HG02970 (cell line): ENCODE data around the gene RABEP1.

ENCODE experiments used
- ATAC-seq: cut with Tn5 transposase; IDR thresholded peaks from one replicate; pipeline ENCODE4 v1.9.1; 2021; ENCODE audit warnings: mild to moderate bottlenecking, moderate library complexity, moderate number of reproducible peaks; ENCODE audit not compliant: unreplicated experiment, low FRiP score

RABEP1 gene

DNA sequence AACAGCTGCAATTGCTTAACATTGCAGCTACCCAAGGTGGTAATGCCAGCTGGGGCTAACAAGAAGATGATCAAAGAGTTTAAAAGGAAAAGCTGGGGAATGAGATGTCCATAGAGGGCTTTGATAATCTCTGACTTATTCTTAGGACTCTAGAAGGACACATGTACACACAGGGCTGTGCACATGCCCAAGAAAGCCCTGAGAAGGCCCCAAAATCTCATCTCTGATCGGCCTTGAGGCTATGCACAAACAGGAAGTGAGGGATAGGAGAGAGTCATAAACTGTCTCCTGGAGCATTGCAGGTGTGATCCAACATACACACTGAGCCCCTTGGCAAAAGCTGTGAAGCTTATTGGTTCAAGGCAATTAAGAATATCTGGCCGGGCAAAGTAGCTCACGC is 17.2 kb upstream of the RABEP1 start:
- no peak for ATAC-seq

DNA sequence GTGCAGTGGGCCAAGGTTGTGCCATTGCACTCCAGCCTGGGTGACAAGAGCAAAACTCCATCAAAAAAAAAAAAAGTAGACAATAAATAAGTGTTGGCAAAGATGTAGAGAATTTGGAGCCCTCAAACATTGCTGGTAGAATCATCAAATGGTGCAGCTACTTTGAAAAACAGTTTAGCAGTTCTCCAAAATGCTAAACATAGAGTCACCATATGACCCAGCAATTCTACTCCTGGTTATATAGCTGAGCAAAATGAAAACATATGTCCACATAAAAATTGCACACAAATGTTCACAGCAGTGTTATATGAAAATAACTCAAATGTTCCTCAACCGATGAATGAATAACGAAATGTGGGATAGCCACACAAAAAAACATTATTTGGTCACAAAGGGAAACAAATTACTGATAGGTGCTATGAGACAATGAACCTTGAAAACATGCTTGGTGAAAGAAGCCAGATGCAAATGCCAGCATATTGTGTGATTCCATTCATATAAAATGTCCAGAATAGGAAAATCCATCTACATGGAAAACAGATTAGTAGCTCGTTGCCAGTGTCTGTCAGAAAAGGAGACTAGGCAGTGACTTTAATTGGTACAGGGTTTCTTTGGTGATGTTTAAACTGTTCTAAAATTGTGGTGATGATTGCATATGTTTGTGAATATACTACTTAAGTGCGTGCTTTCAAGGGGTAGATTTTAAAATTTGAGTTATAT is 12.7 kb upstream of the RABEP1 start:
- no peak for ATAC-seq

DNA sequence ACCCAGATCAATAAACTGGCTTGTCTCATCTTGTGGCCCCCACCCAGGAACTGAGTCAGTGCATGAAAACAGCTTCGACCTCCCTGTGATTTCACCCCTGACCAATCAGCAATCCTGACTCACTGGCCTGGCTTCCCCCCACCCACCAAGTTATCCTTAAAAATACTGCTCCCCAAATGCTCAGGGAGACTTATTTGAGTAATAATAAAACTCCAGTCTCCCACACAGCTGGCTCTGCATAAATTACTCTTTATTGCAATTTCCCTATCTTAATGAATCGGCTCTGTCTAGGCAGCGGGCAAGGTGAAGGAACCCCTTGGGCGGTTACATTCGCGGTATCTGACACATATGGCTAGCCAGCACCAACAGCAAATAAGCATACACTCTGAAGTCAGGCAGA is 9.8 kb upstream of the RABEP1 start:
- no peak for ATAC-seq

DNA sequence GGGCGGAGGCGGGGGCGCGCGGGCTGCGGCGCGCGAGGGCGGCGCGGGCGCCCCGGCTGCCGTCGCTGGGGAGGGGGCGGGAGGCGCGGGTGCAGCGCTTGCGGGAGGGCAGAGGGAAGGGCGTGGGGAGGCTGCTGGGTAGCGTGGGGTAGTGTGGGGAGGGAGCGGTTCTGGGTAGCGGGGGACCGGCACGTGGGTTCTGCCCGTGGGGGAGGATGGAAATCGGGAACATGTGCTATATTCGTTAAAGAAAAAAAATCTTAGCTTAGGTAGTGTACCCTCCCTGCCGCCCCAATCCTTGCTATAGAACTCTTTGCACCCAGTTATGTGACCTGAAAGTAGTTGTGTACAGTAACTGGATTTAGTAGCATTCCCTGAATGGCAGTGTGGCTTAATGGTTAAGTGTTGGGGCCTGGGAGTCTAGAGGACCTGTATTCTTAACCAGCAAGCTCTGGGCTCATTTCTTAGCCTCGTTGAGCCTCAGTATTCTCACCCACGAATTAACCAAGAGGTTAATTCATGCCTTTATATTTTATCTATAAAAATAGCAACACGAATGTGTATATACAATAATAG is 646 bp downstream of the RABEP1 start:
- ATAC-seq: peak; percentile 31

DNA sequence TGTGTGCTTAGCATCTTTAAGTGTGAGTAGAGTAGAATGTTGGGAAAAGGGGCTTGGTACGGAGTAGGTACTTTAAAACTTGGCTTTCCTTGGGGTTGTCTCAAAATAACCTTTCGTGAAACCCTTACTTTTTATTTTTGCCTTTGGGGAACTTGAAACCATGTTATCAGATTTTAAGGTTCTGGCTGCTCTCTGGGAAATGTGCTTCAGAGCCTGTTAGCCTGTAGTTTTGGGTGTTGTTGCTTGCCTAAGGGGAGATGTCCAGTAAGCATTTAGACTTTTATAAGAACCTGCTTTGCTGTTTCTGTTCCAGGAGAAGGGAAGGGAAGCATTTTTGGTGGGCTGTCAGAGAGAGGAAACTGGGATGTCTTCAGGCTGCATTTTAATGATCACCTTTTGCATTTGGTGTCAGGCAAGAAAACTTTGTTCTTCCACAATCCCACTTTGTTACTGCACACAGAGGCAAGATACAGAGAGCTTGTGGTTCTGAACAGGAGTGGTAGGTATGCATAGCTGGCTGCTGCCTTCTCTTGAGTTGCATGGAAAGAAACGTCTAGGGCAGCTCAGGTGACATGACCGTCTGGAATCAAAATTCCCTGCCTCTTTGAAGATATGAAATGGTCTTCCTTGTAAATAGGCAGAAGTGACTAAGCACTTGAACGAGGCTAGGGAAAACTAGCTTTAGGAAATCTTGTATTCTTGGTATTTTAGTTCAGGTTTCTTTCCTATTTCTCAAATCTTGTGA is 1.7 kb downstream of the RABEP1 start:
- ATAC-seq: no peak

DNA sequence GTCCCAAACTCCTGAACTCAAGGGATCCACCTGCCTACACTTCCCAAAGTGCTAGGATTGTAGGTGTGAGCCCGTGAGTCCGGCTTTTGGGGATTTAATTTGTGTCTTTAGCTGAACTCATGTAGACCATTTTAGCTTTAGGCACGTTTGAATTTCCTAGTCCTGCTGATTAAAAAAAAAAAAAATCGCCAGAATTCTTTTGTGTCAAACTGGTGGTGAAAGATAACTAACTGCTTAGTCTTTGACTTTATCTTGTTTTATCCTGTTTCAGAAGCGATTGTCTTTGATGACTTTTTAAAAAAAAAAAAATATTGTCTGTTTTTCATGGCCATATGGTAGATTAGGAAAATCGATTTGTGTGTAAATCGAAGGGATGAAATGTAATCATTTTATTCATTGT is 2.6 kb downstream of the RABEP1 start:
- ATAC-seq: no peak

DNA sequence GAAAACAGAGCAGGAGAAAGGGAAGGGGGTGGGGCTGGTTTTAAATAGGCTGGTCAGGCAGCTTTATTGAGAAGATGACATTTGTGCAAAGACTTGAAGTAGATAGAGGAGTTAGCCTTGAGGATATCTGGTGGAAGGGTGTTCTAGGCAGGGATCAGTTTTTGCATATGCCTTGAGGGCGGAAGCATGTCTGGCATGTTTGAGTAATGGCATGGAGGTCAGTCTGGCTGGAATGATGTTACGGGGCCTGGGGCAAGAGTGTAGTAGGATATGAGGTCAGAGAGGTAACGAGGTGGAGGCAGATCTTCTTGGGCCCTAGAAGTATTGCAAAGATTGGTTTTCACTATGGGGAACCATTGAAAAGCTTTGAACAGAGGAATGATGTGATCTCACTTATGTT is 4.8 kb downstream of the RABEP1 start:
- ATAC-seq: no peak

DNA sequence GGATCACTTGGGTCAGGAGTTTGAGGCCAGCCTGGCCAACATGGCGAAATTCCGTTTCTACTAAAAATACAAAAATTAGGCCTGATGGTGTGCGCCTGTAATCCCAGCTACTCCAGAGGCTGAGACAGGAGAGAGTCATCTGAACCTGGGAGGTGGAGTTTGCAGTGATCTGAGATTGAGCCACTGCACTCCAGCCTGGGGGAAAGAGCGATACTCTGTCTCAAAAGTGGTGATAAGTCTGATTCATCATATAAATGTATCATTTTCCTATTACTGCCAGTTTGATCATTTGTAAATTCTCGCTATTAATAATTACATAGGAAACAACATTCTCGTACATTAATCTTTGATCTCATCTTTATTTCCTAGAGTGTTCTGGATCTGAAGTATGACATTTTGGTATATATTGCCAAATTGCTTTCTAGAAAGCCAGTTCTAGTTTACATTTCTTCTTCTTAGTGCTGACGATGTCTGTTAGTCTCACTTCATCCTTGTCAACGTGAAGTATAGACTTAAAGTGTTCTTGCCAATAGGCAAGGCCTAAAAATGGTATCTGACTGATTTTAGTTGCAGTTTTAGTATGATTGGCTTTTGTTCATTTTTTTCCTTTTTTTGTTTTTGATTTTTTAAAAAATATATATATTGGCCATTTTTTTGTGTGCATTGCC is 9.7 kb downstream of the RABEP1 start:
- no peak for ATAC-seq

DNA sequence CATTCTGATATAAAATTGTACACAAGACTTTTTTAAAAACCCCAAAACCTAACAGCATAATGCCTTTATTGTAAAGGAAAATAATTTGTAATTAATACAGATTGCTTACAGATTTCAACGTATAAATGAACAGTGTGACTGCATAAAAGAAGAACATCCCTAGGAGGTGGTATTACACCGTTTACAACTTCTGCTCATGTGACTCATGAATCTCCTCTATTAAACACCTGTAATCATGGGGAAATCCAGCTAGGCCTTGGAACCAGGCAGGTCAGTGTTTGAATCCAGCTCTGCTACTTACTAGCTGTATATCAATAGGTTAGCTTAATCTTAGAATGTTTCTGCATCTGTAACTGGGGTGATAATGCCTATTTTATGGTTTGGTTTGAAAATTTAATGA is 15.2 kb downstream of the RABEP1 start:
- ATAC-seq: no peak

DNA sequence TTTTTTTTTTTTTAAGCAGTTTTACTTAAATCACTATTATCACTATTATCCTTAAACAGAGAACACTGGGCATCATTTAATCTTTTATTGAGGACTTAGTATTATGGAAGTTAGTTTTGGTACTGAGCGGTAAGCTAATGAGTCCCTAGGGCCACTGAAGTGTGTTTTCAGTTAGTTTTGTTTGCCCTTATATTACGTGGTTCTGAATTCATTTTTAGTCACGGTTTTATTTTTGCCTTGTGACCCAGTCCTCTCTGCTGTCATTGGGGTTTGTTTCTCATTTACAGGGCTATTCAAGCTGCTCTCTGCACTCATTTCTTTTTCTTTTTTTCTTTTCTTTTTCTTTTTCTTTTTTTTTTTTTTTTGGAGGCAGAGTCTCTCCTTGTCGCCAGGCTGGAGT is 17.3 kb downstream of the RABEP1 start:
- ATAC-seq: no peak

DNA sequence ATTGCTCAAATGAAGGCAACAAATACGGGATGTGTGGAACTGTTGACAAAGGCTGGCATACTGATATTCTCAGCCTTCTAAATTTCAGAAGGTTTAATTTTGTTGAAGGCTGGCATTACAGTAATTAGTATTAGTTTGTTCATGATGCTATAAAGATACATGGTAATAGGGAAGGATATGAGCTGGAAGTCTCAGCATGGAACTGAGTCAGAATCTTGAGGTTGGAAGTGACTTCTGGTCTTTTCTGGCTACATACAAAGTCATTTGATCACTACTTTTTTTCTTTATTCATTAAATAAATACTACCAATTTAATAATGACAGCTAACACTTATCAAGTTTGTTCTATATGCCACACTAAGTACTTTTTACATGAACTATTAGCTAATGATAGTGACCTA is 22.6 kb downstream of the RABEP1 start:
- no peak for ATAC-seq

DNA sequence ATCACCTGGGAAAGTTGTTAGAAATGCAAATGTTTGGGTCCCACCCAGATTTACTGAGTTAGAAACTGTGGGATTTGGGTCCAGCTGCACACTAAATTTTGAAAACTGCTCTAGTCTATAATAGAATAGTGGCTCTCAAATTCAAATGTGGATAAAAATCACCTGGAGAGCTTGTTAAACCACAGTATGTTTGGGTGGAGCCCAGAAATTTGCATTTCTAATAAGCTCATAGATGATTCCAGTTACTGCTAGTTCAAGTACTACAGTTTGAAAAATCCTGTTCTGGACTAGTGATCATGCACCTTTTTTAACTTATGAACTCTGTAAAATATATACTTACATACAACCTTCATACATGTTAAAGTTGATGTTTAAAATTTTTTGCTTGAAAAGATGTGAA is 27.8 kb downstream of the RABEP1 start:
- no peak for ATAC-seq

DNA sequence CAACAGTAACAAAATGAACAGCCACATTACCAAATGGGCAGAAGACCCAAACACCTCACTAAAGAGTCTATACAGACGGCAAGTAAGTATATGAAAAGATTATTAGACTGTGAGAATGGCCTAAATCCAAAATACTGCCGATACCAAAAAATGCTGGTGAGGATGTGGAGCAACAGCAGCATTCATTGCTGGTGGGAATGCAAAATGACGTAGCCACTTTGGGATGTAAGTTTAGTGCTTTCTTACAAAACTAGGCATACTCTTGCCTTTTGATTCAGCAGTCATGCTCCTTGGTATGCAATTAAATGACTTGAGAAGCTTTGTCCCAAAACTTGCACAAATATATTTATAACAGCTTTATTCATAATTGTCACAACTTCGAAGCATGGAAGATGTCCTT is 43.8 kb downstream of the RABEP1 start:
- ATAC-seq: no peak

DNA sequence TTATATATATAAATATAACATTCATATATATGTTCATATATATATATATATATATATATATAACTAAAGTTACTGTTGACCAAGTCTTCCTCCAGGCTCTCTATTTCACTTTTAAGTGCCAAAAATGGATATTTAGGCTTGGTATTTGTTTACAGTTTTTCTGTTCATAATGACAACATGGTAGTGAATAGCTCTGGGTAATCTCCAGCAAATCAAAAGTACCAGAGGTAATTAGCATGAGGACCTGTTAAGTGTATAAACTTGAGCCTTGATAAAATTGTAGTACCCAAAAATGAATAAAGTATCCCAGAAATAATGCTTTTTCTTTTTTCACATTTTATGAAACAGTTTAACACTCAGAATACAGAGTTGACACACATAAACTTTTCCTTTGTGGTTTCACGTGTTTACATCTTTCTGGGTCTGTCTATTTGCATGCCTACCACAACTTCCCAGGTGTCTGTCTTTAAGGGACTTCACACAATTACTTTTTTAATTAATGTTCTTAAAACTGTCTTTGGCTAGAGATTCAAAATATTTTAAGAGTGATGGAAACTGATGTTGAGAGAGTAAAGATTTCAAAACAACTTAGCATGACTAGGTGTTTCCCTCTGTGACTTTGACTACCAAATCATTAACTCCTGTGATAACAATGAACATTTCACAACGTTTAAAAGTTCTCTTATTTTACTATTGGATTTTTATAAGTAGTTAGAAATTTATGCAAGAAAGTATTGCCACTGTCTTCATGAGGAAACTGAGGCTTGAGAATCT is 47.9 kb downstream of the RABEP1 start:
- ATAC-seq: no peak

DNA sequence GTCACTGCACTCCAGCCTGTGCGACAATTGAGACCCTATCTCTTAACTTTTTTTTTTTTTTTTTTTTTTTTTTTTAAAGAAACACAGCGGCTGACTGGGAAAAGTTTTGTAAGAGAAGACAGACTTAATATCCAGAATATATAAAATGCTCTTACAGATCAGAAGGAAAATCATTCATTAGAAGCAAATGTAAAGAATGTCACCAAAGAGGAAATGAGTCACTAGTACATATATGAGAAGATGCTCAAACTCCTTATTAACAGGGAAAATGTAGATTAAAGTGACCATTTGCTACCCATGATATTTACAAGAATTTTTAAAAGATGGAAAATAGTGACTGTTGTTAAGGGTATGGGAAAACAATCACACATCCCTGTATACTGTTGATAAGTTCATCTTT is 48.9 kb downstream of the RABEP1 start:
- ATAC-seq: no peak

DNA sequence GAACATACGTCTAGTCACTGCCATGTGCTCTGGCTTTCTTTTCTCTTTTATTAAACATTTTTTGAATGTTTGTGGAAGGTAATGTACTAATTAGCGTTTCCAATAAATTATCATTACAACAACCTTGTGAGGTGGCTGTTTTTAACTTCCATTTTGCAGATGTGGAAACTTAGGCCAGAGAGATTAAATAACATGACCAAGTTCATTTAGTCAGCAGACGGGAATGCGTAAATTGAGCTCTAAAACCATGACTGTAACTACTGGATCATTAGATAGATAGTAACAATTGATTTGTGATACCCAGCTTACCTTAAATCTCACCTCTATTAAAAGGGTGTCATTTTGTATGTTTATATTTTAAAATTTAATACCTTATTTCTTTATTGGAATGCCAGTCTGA is 49.4 kb downstream of the RABEP1 start:
- ATAC-seq: no peak

DNA sequence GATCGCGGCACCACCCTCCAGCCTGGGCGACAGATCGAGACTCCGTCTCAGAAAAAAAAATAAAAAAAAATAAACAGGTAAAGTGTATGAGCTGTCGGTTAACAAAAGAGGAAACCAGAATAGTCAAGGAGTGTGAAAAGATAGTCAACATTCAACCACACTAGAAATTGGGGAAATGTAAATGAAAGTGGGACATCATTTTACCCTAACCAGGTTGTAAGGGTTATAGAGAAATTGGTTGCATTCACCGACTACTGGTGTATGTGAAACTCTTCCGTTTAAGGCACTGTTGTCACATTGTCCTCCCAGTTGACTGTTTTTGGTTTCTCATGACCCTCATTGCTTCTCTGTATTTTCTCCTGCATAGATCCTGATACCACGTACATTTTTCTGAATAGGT is 62.8 kb downstream of the RABEP1 start:
- ATAC-seq: no peak

DNA sequence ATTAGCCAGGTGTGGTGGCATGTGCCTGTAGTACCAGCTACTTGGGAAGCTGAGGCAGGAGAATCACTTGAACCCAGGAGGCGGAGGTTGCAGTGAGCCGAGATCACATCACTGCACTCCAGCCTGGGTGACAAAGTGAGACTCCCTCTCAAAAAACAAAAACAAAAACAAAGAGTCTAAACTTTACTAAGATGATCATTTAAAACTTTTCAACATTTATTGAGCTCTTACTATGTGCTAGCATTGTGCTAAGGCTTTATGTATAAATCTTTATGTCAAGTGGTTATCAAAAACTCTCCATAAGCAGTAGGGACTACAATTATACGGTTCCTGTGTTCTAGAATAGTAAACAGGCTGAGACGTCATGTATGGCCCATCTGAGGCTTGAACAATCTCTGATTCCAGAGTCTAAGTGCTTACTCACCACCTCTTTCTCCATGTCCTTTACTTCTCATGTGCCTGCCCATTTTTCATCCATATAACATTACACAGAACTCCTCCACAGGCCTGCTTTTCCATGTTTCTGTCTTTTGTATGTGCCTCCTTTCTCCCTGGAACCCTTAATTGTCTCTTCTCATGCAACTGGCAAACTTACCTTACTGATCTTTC is 70.7 kb downstream of the RABEP1 start:
- no peak for ATAC-seq

DNA sequence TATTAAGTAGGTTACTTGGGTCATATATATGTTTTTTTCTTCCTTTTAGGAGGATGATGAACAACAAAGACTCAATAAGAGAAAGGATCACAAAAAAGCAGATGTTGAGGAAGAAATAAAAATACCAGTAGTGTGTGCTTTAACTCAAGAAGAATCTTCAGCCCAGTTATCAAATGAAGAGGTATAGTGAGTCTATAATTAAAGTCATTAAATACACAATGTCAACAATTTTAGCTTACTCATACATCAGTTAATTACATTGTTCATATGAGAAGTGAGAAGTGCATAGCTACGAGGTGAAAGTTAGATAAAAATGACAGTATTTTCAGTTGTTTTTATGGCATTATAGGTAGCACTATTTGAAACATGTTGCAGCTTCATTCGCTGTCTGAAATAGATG is 72.2 kb downstream of the RABEP1 start:
- no peak for ATAC-seq

DNA sequence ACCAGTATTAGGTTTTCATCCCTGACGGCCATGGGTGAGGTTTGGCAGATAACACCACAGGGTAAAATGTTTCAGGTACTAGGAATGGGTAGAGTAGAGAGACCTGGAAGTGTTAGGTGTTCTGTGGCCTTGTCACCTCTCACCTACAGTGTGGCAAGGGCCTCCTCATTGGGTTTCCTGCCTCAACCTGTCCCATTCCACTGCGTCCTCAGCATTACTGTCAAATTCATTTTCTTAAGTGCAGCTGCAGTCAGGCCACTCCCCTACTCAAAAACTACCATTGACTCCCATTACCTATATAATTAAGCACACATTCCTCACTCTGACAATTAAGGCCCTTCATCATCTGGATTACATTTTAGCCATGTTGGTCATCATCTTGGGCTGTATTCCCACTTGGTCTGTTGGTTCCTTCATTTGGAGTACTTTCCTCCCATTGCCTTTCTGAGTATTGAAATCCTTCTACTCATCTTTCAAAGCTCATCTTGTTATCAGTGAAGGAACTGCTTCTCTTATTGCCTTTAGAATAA is 72.9 kb downstream of the RABEP1 start:
- ATAC-seq: no peak
